GM18519 (cell line): ENCODE data around the gene ATG2B.

ENCODE experiments used
- ATAC-seq: cut with Tn5 transposase; IDR thresholded peaks from one replicate; pipeline ENCODE4 v1.9.1; 2021; ENCODE audit warnings: mild to moderate bottlenecking, moderate library complexity; ENCODE audit not compliant: unreplicated experiment, low FRiP score

The ATG2B gene

GRCh38 chr14:96231526-96232130, 131.5 kb downstream of the ATG2B start:
- ATAC-seq, result no peak

GRCh38 chr14:96231056-96231455, 132.1 kb downstream of the ATG2B start:
- no peak for ATAC-seq

- ATAC-seq, result no peak
Measured at GRCh38 chr14:96229315-96229714, 133.8 kb downstream of the ATG2B start.
